Measurements from ENCODE around the gene ZNF521.

ZNF521 gene

DNA sequence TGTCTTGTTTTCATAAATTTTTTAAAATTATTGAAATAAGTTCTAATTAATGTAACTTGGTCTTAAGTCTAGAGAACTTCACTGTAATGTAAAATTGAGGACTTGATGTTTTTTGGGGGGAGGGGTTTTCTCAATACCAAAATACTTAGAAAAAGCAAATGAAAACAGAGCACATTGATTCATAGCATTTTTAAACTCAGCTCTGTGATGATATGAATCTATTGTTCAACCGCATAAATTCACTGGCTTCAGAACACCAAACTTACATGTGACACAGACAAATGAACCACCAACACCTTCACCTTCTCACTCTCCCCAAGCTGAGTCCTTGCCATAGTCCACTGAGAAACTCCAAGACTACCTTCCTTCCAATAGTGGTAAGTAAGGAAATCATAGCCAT is 108.2 kb downstream of the ZNF521 start:
- TF ChIP-seq, protein P1, sequence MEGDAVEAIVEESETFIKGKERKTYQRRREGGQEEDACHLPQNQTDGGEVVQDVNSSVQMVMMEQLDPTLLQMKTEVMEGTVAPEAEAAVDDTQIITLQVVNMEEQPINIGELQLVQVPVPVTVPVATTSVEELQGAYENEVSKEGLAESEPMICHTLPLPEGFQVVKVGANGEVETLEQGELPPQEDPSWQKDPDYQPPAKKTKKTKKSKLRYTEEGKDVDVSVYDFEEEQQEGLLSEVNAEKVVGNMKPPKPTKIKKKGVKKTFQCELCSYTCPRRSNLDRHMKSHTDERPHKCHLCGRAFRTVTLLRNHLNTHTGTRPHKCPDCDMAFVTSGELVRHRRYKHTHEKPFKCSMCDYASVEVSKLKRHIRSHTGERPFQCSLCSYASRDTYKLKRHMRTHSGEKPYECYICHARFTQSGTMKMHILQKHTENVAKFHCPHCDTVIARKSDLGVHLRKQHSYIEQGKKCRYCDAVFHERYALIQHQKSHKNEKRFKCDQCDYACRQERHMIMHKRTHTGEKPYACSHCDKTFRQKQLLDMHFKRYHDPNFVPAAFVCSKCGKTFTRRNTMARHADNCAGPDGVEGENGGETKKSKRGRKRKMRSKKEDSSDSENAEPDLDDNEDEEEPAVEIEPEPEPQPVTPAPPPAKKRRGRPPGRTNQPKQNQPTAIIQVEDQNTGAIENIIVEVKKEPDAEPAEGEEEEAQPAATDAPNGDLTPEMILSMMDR (IDR thresholded peaks at IDR 0.05), result no peak

DNA sequence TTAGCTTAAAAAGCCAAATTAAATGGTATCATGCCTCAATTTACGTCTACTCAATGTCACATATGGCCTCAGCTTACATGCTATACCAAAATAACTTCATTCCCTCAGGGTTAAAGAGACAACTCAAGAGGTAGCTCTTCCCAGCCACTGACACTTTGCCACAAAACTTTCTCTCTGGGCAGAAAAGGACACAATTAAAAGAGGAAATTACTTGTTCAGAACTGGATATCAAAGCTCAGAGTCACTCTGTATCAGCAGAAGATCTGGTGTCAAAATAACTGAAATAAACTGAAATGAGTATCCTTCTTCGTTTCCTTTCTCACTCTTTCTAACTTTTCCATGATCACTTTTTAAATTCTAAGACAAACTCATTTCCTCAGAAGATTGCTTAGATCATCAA is 108.7 kb downstream of the ZNF521 start:
- TF ChIP-seq, protein P1 (IDR thresholded peaks at IDR 0.05), result no peak

DNA sequence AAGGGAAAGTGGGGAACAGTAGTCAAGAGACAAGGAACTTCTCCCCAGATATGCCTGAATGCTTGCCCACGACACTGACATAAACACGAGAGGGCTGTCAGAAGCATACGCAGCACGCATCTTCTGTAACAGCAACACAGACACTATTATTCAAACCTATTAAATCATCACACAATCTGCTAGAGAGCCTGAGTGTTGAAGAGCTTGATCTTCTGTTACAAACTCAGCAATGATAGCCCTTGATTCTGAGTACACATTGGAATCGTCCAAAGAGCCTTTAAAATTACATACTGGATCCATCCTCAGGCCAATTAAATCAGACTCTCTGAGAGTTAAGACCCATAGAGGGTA is 111.6 kb downstream of the ZNF521 start:
- TF ChIP-seq, protein P1 (IDR thresholded peaks at IDR 0.05), result no peak

DNA sequence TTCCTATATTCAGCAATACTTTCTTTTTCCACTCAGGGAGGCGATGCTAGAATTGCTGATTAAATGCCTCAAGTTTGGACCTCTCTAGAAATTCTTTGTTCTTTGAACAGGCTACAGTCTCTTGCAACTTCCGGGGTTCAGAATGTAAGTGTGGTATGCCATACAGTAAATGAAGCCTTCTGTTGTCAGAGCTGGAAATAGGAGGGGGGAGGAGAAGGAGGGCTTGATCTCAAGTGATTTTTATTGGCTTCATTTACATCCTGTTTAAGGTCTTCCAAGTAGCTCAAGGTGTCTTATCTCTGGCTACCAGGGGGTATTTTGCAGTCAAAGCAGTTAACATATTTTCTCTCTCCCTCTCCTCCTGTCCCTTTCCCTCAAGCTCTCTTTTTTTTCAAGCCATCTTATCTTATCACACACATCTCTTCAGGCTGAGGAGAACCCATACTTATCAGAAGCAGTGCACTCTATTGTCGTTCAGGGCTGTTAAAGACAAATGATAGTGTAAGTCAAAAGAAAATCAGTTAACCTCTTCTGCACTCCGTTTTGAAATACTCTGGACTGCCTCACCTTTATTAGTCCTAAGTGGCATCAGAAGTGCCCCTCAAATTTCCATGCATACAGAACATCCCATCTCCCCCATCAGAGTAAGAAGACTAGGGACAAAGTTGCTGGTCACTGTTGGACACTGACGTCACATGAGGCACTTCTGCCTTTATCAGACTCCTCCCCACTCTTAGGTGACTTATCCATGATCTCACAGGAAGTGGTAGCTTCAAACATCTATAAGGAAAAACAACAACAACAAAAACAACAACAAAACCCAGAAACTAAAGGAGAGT is 112.2 kb downstream of the ZNF521 start:
- TF ChIP-seq, protein P1 (IDR thresholded peaks at IDR 0.05), result no peak

DNA sequence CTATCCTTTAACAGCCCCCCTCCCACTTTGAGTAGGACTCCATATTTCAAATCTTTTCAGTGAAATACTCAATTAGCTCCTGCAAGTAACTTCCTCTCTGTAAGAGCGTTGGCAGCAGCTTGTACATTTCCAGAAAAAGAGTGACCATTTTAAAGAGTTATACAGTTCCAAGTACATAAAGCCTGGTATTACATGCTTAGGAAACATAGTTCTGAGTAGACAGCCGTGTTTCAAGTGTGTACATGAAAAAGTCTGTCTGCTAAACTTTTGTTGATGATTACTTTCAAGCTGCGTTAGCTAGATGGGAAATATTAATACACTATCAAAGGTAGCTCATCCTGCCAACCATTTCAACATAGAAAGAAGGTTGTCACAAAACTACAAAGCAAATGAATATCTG is 112.8 kb downstream of the ZNF521 start:
- TF ChIP-seq, protein P1 (IDR thresholded peaks at IDR 0.05), result no peak

DNA sequence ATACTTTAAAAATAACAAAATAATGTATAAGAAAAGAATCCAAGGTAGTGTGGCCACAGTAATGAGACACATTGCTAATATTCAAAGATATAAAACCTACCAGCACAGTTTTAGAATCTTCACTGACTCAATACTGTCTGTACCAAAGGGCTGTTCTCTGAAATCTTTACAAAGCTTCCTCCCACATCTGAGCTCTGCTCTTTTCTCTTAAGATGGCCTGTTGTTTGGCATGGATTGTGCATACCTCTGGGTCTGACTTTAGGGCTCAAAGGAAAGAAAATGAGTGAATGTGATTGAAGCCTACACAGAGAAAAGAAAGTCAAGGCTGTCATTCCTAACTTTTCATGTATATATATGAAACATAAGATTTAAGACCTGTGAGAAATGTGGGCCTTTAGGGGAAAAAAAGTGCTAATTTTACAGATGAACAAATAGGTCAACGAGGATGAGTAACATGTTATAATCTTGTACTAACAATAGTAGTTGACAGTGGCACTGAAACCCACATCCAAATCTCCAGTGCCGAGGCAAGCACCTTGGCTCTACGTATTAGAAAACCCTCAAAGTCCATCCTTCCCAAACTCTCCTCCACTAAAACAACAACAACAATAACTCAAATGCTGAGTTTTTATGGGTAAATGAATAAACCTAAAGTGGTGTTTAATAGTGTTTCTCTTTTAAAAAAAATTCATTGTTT is 114.2 kb downstream of the ZNF521 start:
- TF ChIP-seq, protein P1 (IDR thresholded peaks at IDR 0.05), result no peak

DNA sequence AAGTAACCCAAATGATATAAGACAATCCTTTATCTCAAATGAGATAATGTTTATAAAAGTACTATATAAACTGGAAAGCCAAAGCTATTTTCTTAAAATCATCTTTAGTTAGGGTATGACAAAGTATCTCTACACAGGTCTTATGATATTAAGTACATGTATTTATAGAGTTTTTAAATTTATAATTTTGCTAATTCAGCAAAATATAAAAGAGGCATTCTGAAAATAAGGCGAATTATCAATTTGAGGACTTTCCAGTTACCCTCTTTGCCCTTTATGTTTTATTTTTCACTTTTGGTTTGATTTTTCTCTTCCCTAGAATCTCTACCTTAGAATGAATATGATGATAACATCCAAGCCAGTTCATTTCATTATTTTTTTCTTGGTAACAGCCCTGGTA is 115.2 kb downstream of the ZNF521 start:
- TF ChIP-seq, protein P1 (IDR thresholded peaks at IDR 0.05), result no peak
